Esophagus squamous epithelium (tissue), 5 donors: ENCODE data around the gene SOWAHD. TPM values are rescaled to one million over a fixed set of nuclear protein-coding genes. Genes with fewer than 3 reads are reported as not detected.

ENCODE experiments used
- DNase-seq: peaks from one replicate; lab custom pipeline; 2025; lab: John Stamatoyannopoulos, UW
- H3K27ac ChIP-seq, 4 donors: fragments of 200-600 bp; sonication (generic); one replicate each; pipeline ENCODE4 v1.5.1; 2016 to 2019; ENCODE audit warnings: mild to moderate bottlenecking in 1 of 4
- H3K27me3 ChIP-seq, 4 donors: fragments of 200-600 bp; sonication (generic); 1 replicate in 3 of 4; 2 replicates in 1 of 4; pipeline versions ENCODE4 v1.5.1 to v1.6.0; 2017 to 2021; ENCODE audit warnings: antibody characterized with exemption in 1 of 4
- H3K36me3 ChIP-seq, 3 donors: fragments of 200-600 bp; sonication (generic); one replicate each; pipeline ENCODE4 v1.5.1; 2016 to 2019
- H3K4me1 ChIP-seq, 3 donors: fragments of 200-600 bp; sonication (generic); one replicate each; pipeline ENCODE4 v1.5.1; 2017 to 2019
- H3K4me3 ChIP-seq, 4 donors: fragments of 200-600 bp; sonication (generic); 1 replicate in 3 of 4; 2 replicates in 1 of 4; pipeline ENCODE4 v1.5.1; 2016 to 2019; ENCODE audit warnings: mild to moderate bottlenecking in 2 of 4, moderate library complexity in 1 of 4
- H3K9me3 ChIP-seq, 3 donors: fragments of 200-600 bp; sonication (generic); one replicate each; pipeline ENCODE4 v1.5.1; 2016 to 2019
- POLR2A ChIP-seq, 4 donors: fragments of 450-650 bp; IDR thresholded peaks; one replicate each; pipeline ENCODE4 v1.6.1; 2017; ENCODE audit warnings: antibody characterized with exemption in 4 of 4, mild to moderate bottlenecking in 4 of 4, moderate library complexity in 3 of 4
- WGBS, 2 donors: methylation state at CpG; one replicate each; pipeline ENCODE4 v1.1.5; 2018; 5-methylcytosine and 5-hydroxymethylcytosine counted together
- intact Hi-C: fragments of 100-400 bp; cut with DNase I; formaldehyde crosslinking; loops from one replicate; pipeline ENCODE4 v1.15.0; 2022
- total RNA-seq, 4 donors: library from RNA; depleted of rRNA; stranded (reverse); fragments of >200 nt; gene quantifications; one replicate each; pipeline ENCODE4 v1.1.0, GENCODE V29; 2016
- TF ChIP-seq, protein P1 (sequence below), 6 experiments: fragments of 450-650 bp in 4 of 6; fragments of 200-600 bp in 2 of 6; sonication (generic) in 2 of 6; IDR thresholded peaks; one replicate each; pipeline ENCODE4 v1.5.1; 2016 to 2019; ENCODE audit warnings: antibody characterized with exemption in 6 of 6, mild to moderate bottlenecking in 4 of 6, moderate library complexity in 4 of 6
- donor health status: DM: yes; HTN: yes; CAD: no.

SOWAHD gene
- total RNA-seq, 4 donors from 2014 or later, result 0.38 TPM; not detected in 3

DNA sequence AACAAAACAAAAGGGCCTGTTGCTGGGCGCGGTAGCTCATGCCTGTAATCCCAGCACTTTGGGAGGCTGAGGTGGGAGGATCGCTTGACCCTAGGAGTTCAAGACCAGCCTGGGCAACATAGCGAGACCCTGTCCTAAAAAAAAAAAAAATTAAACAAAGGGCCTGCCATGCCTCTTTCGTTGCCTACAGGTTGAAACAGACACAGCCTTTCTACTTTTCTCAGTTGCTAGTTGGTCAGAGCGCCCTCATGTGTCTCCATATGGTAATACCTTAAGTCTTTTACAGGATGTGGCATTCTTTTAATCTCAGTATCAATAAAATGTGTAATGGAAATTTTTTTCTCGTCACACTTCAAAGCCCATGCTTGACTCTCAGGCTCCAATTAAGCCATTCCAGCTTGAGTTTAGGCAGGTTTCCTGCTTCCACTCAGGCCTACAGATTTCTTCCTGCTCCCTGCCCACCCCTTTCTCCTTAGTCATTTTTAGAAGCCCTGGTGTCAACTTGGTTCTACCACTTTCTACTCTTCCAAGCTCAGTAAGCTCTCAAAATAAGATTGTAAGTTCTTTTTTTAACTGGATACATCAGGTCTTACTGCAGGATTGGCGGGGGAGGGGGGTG is 4.6 kb upstream of the SOWAHD start:
- TF ChIP-seq, protein P1, sequence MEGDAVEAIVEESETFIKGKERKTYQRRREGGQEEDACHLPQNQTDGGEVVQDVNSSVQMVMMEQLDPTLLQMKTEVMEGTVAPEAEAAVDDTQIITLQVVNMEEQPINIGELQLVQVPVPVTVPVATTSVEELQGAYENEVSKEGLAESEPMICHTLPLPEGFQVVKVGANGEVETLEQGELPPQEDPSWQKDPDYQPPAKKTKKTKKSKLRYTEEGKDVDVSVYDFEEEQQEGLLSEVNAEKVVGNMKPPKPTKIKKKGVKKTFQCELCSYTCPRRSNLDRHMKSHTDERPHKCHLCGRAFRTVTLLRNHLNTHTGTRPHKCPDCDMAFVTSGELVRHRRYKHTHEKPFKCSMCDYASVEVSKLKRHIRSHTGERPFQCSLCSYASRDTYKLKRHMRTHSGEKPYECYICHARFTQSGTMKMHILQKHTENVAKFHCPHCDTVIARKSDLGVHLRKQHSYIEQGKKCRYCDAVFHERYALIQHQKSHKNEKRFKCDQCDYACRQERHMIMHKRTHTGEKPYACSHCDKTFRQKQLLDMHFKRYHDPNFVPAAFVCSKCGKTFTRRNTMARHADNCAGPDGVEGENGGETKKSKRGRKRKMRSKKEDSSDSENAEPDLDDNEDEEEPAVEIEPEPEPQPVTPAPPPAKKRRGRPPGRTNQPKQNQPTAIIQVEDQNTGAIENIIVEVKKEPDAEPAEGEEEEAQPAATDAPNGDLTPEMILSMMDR (IDR thresholded peaks at IDR 0.05), result peak in 4 of 6 experiments; percentile 16 to 44 (median 34)
- TF ChIP-seq POLR2A (IDR thresholded peaks at IDR 0.05), result no peak
- no peaks in the 10 kb centered on the region for H3K36me3 ChIP-seq
- H3K27me3 ChIP-seq, result no peaks in the 10 kb centered on the region
- H3K27ac ChIP-seq, result no peak overlapping the region
- whole genome bisulfite sequencing, 2 donors, result 22 to 35% methylated on average over 5 to 6 of the region's 8 CpGs
- intact Hi-C loops, result no loop called here
- no peak overlapping the region for H3K4me3 ChIP-seq
- H3K4me1 ChIP-seq, result peaks cover 0 to 22% (median 0%) of the 10 kb centered on the region in 3 donors
- H3K9me3 ChIP-seq, result no peaks in the 10 kb centered on the region
- DNase-seq, result no peak

DNA sequence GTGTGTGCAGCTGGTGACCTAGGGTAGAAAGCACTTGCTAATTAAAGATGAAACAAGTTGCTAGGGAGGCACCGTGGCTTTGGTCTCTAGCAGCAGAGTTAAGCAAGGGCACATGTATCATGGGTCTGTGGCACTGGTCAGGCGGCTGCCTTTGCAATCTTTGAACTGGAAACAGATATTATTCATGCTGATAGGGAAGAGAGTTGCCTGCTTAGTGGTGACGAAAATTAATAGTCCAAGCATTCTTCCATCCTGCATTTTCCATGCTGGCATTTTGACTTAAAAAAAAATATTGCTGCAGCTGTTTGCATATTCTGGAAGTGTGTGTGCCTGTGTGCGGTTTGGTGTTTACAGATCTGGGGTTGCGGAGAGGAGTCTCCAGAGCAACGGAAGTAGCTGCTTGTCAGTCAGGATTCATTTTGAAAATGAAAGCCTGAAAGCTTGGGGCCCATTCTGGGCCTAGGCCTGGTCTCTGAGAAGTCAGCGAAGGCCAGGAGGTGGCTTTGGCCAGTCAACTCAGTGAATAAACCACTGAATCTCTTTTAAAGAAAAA is 2.3 kb upstream of the SOWAHD start:
- intact Hi-C loops, result no loop called here
- WGBS, 2 donors, result 64 to 75% methylated on average over 2 to 6 of the region's 7 CpGs
- peak overlapping the region in 2 of 4 donors; percentile 48 to 65 for H3K27ac ChIP-seq

DNA sequence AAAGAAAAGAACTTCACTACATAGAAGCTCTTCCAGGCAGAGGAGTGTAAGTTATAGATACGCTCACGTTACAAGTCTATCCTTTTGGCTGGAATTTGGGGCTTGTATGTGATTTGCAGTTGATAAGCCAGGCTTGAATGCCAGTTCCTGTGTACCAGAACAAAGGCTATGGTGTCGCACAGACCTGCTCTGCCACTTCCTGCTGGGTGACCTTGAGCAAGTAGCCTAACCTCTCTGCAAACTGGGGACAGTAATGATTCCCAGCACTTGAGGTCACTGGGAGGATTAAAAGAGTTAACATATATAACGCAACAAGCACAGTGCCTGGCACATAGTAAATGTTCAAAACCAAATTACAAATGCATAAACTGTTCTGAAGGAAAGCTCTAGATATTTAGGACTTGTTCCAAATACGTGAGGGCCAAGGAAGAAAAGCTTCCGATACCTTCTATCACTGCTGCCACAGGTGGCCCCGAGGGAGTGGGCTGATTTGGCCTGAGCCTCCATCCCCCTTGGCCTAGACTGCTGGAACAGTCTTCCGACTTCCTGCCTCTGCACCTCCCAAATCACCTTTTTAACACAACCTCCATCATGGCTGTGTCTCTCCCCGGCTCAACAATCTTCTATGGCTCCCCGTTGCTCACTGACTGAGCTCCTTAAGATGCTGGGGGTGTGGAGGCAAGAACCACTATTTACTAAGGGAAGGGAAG is 1.3 kb upstream of the SOWAHD start:
- Histone ChIP-seq H3K27ac (peak overlapping the region in 2 of 4 donors; percentile 48 to 65), H3K9me3 (no peaks in the 10 kb centered on the region), H3K36me3 (no peaks in the 10 kb centered on the region), H3K4me3 (no peak overlapping the region), H3K4me1 (peaks cover 0 to 29% (median 3%) of the 10 kb centered on the region in 3 donors), H3K27me3 (peaks cover 0 to 9% (median 0%) of the 10 kb centered on the region in 4 donors)
- TF ChIP-seq POLR2A (IDR thresholded peaks at IDR 0.05), result no peak
- TF ChIP-seq, protein P1 (IDR thresholded peaks at IDR 0.05), result no peak
- intact Hi-C loops, result no loop called here
- 60 to 70% methylated on average over 9 of the region's 10 CpGs for WGBS, 2 donors
- no peak for DNase-seq

More for the DNA sequence above, 2.3 kb upstream of the SOWAHD start:
- H3K36me3 ChIP-seq, result no peaks in the 10 kb centered on the region
- TF ChIP-seq, protein P1 (IDR thresholded peaks at IDR 0.05), result no peak
- TF ChIP-seq POLR2A (IDR thresholded peaks at IDR 0.05), result no peak
- H3K4me3 ChIP-seq, result no peak overlapping the region
- H3K27me3 ChIP-seq, result peaks cover 0 to 9% (median 0%) of the 10 kb centered on the region in 4 donors
- peaks cover 0 to 29% (median 3%) of the 10 kb centered on the region in 3 donors for H3K4me1 ChIP-seq
- H3K9me3 ChIP-seq, result no peaks in the 10 kb centered on the region
- DNase-seq, result no peak

DNA sequence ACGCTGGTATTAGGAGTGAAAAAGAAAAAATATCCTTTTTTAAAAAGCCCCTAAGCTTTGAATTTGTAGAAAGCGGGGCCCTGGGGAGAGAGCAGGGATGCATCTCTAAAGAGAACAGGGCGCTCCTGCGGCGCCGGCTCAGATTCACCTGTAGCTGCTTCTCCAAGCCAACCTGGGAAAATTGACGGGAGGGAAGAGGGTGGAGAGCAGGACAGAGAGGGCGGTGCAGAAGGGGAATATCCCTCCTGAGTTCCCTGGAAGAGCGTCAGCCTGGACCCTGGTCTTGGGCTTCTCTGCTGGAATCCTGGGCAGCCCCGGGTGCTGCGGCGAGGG is 776 bp upstream of the SOWAHD start:
- Histone ChIP-seq H3K27me3 (peaks cover 0 to 9% (median 0%) of the 10 kb centered on the region in 4 donors), H3K4me3 (peak overlapping the region; percentile 46 to 66 (median 50)), H3K4me1 (peaks cover 0 to 29% (median 3%) of the 10 kb centered on the region in 3 donors), H3K9me3 (no peaks in the 10 kb centered on the region), H3K36me3 (no peaks in the 10 kb centered on the region), H3K27ac (peak overlapping the region in 3 of 4 donors; percentile 9 to 54 (median 42))
- intact Hi-C loops, result no loop called here
- 43 to 66% methylated on average over 7 to 9 of the region's 12 CpGs for WGBS, 2 donors
- no peak for DNase-seq
- no peak for TF ChIP-seq POLR2A (IDR thresholded peaks at IDR 0.05)
- TF ChIP-seq, protein P1 (IDR thresholded peaks at IDR 0.05), result no peak
